ENCODE results near the gene ASAP3. TPM values are rescaled to one million over a fixed set of nuclear protein-coding genes. Genes with fewer than 3 reads are reported as not detected.

Gene ASAP3
- total RNA-seq, 1 experiment from 2014 or later = 71.2 TPM

DNA sequence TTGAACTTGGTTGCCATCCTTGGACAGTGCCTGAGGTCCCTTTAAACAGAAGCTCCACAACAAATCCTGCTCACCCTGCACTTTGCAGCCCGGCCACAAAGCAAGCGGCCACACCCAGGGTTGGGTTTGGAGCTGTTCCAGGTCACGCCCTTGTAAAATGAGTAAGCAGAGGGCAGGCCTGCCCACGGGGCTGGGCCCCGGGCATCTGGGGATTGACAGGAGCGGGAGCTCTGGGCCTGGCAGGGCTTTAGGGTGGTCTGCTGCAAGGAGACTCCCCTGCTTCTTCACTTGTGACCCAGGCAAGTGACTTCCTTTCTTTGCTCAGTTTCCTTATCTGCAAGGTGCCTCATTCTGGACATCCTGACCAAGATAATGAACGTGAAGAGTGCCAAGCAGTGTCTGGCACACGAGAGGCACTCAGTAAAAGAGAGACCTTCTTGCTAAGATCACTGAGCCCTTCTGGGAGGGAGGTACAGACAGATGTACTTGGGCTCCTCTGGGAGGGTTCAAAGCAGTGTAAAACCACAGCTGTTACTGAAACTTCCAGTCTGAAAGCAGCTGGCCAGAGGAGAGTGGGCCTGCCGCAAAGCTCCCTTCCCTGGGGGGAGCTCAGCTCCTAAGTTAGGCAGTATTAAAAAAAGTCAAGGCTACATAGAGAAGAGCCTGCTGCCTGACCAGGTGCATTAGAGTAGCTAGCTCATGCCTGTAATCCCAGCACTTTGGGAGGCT, 44.4 kb upstream of the ASAP3 start:
- Mint-ChIP-seq H3K9me3 (no peaks in the 10 kb centered on the region), H3K27me3 (ENCODE audit: low read depth) (peaks cover 47% of the 10 kb centered on the region), H3K27ac (no peak overlapping the region), H3K36me3 (no peaks in the 10 kb centered on the region), H3K4me3 (no peak overlapping the region), H3K4me1 (peaks cover 28% of the 10 kb centered on the region)
- no peak for DNase-seq (ENCODE audit: low spot score)
- no peak for TF ChIP-seq JAZF1 (CRISPR knock-in tag; IDR thresholded peaks at IDR 0.05)
- TF ChIP-seq EMX1 (CRISPR knock-in tag; IDR thresholded peaks at IDR 0.05) = no peak
- TF ChIP-seq, protein P1, sequence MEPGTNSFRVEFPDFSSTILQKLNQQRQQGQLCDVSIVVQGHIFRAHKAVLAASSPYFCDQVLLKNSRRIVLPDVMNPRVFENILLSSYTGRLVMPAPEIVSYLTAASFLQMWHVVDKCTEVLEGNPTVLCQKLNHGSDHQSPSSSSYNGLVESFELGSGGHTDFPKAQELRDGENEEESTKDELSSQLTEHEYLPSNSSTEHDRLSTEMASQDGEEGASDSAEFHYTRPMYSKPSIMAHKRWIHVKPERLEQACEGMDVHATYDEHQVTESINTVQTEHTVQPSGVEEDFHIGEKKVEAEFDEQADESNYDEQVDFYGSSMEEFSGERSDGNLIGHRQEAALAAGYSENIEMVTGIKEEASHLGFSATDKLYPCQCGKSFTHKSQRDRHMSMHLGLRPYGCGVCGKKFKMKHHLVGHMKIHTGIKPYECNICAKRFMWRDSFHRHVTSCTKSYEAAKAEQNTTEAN (CRISPR knock-in tag; IDR thresholded peaks at IDR 0.05) = no peak
- TF ChIP-seq, protein P2, sequence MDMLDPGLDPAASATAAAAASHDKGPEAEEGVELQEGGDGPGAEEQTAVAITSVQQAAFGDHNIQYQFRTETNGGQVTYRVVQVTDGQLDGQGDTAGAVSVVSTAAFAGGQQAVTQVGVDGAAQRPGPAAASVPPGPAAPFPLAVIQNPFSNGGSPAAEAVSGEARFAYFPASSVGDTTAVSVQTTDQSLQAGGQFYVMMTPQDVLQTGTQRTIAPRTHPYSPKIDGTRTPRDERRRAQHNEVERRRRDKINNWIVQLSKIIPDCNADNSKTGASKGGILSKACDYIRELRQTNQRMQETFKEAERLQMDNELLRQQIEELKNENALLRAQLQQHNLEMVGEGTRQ (CRISPR knock-in tag; IDR thresholded peaks at IDR 0.05) = no peak
- TF ChIP-seq, protein P3, sequence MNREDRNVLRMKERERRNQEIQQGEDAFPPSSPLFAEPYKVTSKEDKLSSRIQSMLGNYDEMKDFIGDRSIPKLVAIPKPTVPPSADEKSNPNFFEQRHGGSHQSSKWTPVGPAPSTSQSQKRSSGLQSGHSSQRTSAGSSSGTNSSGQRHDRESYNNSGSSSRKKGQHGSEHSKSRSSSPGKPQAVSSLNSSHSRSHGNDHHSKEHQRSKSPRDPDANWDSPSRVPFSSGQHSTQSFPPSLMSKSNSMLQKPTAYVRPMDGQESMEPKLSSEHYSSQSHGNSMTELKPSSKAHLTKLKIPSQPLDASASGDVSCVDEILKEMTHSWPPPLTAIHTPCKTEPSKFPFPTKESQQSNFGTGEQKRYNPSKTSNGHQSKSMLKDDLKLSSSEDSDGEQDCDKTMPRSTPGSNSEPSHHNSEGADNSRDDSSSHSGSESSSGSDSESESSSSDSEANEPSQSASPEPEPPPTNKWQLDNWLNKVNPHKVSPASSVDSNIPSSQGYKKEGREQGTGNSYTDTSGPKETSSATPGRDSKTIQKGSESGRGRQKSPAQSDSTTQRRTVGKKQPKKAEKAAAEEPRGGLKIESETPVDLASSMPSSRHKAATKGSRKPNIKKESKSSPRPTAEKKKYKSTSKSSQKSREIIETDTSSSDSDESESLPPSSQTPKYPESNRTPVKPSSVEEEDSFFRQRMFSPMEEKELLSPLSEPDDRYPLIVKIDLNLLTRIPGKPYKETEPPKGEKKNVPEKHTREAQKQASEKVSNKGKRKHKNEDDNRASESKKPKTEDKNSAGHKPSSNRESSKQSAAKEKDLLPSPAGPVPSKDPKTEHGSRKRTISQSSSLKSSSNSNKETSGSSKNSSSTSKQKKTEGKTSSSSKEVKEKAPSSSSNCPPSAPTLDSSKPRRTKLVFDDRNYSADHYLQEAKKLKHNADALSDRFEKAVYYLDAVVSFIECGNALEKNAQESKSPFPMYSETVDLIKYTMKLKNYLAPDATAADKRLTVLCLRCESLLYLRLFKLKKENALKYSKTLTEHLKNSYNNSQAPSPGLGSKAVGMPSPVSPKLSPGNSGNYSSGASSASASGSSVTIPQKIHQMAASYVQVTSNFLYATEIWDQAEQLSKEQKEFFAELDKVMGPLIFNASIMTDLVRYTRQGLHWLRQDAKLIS (CRISPR knock-in tag; IDR thresholded peaks at IDR 0.05; ENCODE audit: borderline replicate concordance) = no peak
- TF ChIP-seq SMAD3 (CRISPR knock-in tag; IDR thresholded peaks at IDR 0.05; ENCODE audit: borderline replicate concordance) = no peak
- TF ChIP-seq, protein P4, sequence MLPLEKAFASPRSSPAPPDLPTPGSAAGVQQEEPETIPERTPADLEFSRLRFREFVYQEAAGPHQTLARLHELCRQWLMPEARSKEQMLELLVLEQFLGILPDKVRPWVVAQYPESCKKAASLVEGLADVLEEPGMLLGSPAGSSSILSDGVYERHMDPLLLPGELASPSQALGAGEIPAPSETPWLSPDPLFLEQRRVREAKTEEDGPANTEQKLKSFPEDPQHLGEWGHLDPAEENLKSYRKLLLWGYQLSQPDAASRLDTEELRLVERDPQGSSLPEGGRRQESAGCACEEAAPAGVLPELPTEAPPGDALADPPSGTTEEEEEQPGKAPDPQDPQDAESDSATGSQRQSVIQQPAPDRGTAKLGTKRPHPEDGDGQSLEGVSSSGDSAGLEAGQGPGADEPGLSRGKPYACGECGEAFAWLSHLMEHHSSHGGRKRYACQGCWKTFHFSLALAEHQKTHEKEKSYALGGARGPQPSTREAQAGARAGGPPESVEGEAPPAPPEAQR (CRISPR knock-in tag; IDR thresholded peaks at IDR 0.05) = no peak
- TF ChIP-seq RELA (CRISPR knock-in tag; IDR thresholded peaks at IDR 0.05; ENCODE audit: borderline replicate concordance) = no peak
- TF ChIP-seq, protein P5, sequence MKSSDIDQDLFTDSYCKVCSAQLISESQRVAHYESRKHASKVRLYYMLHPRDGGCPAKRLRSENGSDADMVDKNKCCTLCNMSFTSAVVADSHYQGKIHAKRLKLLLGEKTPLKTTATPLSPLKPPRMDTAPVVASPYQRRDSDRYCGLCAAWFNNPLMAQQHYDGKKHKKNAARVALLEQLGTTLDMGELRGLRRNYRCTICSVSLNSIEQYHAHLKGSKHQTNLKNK (CRISPR knock-in tag; IDR thresholded peaks at IDR 0.05) = no peak
- ChIA-PET POLR2A (interaction anchor here (0.9 to 1.0 kb wide), 3 partner anchors 27 to 359 kb away, joined by 3 to 4 read pairs (median 3); partner anchors contain the start of gene LUZP1), CTCF (interaction anchor here (0.5 to 8.0 kb wide), 14 partner anchors 12 to 312 kb away, joined by 3 to 101 read pairs (median 4); partner anchors contain the start of genes ASAP3 and PITHD1)
- peak; percentile 6; the same call in 1 of the 2 replicates for ATAC-seq

DNA sequence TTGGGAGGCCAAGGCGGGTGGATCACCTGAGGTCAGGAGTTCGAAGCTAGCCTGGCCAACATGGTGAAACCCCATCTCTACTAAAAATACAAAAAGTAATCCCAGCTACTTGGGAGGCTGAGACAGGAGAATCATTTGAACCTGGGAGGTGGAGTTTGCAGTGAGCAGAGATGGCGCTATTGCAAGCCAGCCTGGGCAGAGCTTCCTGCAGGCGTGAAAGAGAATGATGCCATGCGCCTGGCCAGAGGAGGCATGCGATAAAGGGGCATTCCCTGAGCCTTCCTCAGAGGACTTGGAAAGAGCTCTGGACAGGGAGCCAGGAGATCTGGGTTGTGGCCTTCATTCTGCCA, 43.9 kb upstream of the ASAP3 start:
- Mint-ChIP-seq H3K4me3 (no peak overlapping the region), H3K36me3 (no peaks in the 10 kb centered on the region), H3K27ac (no peak overlapping the region), H3K9me3 (no peaks in the 10 kb centered on the region), H3K27me3 (ENCODE audit: low read depth) (peaks cover 41% of the 10 kb centered on the region), H3K4me1 (peaks cover 28% of the 10 kb centered on the region)
- CTCF ChIA-PET = interaction anchor here (0.5 to 8.0 kb wide), 12 partner anchors 12 to 311 kb away, joined by 3 to 101 read pairs (median 4); partner anchors contain the start of gene ASAP3
- POLR2A ChIA-PET = interaction anchor here (0.9 to 1.0 kb wide), 3 partner anchors 26 to 359 kb away, joined by 3 to 4 read pairs (median 3); partner anchors contain the start of gene LUZP1
- no peak for TF ChIP-seq IRF2 (CRISPR knock-in tag; IDR thresholded peaks at IDR 0.05; ENCODE audit: borderline replicate concordance, low read depth)
- TF ChIP-seq NR3C1 (CRISPR knock-in tag; conservative IDR thresholded peaks at IDR 0.05; ENCODE audit: low read depth) = no peak
- TF ChIP-seq KAT7 (CRISPR knock-in tag; IDR thresholded peaks at IDR 0.05; ENCODE audit: borderline replicate concordance) = no peak
- DNase-seq (ENCODE audit: low spot score) (no peak), ATAC-seq (no peak)

DNA sequence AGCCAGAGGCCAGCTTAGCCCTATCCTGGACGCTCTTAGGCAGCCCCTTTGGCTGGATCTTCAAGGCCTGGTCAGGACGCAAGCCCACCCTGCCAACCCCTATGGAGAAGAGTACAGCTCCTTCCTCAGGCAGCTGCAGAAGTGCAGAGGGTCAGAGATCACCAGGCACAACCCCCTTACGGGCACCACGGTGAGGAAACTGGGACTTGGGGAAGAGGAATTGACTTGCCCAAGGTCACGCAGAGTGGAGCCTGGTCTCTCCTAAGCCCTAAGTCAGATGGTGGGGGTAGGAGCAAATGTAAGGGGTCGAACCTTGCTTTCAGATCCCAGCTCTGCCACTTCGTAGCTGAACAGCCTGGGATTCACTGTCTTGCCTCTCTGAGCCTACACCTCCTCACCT, 43.4 kb upstream of the ASAP3 start:
- no peak for DNase-seq (ENCODE audit: low spot score)
- H3K4me1 Mint-ChIP-seq = peaks cover 28% of the 10 kb centered on the region
- POLR2A ChIA-PET = no interaction called here
- CTCF ChIA-PET = interaction anchor here (1.3 to 8.0 kb wide), 8 partner anchors 13 to 245 kb away, joined by 3 to 101 read pairs (median 8); partner anchors contain the start of gene ASAP3
- H3K36me3 Mint-ChIP-seq = no peaks in the 10 kb centered on the region
- no peaks in the 10 kb centered on the region for H3K9me3 Mint-ChIP-seq
- H3K27ac Mint-ChIP-seq = no peak overlapping the region
- no peak for ATAC-seq
- no peak overlapping the region for H3K4me3 Mint-ChIP-seq
- H3K27me3 Mint-ChIP-seq (ENCODE audit: low read depth) = peaks cover 36% of the 10 kb centered on the region
- TF ChIP-seq RORB (CRISPR knock-in tag; IDR thresholded peaks at IDR 0.05) = no peak
- TF ChIP-seq, protein P6, sequence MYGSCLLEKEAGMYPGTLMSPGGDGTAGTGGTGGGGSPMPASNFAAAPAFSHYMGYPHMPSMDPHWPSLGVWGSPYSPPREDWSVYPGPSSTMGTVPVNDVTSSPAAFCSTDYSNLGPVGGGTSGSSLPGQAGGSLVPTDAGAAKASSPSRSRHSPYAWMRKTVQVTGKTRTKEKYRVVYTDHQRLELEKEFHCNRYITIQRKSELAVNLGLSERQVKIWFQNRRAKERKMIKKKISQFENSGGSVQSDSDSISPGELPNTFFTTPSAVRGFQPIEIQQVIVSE (CRISPR knock-in tag; IDR thresholded peaks at IDR 0.05; ENCODE audit: borderline replicate concordance) = no peak
- no peak for TF ChIP-seq GTF2I (CRISPR knock-in tag; conservative IDR thresholded peaks at IDR 0.05)
- TF ChIP-seq EMX1 (CRISPR knock-in tag; IDR thresholded peaks at IDR 0.05) = no peak
- no peak for TF ChIP-seq CREM (CRISPR knock-in tag; IDR thresholded peaks at IDR 0.05)
- no peak for TF ChIP-seq RELA (CRISPR knock-in tag; IDR thresholded peaks at IDR 0.05; ENCODE audit: borderline replicate concordance)
- no peak for TF ChIP-seq FOXP1 (CRISPR knock-in tag; IDR thresholded peaks at IDR 0.05; ENCODE audit: borderline replicate concordance)
- TF ChIP-seq, protein P7, sequence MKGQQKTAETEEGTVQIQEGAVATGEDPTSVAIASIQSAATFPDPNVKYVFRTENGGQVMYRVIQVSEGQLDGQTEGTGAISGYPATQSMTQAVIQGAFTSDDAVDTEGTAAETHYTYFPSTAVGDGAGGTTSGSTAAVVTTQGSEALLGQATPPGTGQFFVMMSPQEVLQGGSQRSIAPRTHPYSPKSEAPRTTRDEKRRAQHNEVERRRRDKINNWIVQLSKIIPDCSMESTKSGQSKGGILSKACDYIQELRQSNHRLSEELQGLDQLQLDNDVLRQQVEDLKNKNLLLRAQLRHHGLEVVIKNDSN (CRISPR knock-in tag; IDR thresholded peaks at IDR 0.05) = no peak
- no peak for TF ChIP-seq PRRX2 (CRISPR knock-in tag; IDR thresholded peaks at IDR 0.05)
- no peak for TF ChIP-seq SMAD3 (CRISPR knock-in tag; IDR thresholded peaks at IDR 0.05; ENCODE audit: borderline replicate concordance)

All from WTC11 (cell line).